ENCODE results near the gene MAP3K19. TPM values are rescaled to one million over a fixed set of nuclear protein-coding genes. Genes with fewer than 3 reads are reported as not detected.

Gene MAP3K19
- total and polyA plus RNA-seq, 2 of the 8 experiments (the other 6 are each of a cell fraction or from before 2014, with no cell fraction given), result not detected

DNA sequence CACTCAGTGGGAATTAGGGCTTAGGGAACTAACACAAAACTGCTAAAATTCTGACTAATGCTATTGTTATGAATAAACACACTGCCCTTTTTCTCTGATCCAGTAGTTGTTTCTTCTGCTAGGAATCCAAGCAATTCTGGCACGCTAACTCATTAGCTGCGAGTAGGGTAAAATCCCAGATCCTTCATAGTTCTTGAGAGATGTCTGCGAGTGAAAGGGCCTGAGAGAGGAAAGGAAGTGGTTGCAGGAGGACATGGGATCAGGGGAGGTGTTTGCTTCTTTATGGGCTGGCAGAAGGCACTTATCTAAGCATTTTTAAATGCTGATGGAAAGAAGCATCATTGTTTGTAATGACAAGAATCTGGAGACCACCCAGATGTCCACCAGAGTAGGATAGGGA is 9.4 kb downstream of the MAP3K19 start:
- ChIA-PET CTCF (ENCODE audit: partially characterized antibody) (no interaction called here), POLR2A (ENCODE audit: partially characterized antibody) (no interaction called here)
- H4K20me1 ChIP-seq (replicated peaks in 1 of 2; ENCODE audit: control insufficient read depth in 1 of 2, insufficient read depth in 2 of 2, low read length in 2 of 2), result no peaks in the 10 kb centered on the region
- no peak overlapping the region for H2BK20ac ChIP-seq (ENCODE audit: low read length)
- no peak overlapping the region for H3K56ac ChIP-seq (replicated peaks; ENCODE audit: insufficient read length, low read depth, low read length)
- H2BK15ac ChIP-seq (ENCODE audit: low read length), result no peak overlapping the region
- no peak overlapping the region for H3K18ac ChIP-seq (ENCODE audit: extremely low read depth, low read length)
- H3K79me2 ChIP-seq (ENCODE audit: control insufficient read depth in 1 of 2, insufficient read depth in 2 of 2, low read length in 2 of 2), result no peaks in the 10 kb centered on the region
- H3K4me1 ChIP-seq (replicated peaks in 1 of 4; ENCODE audit: control insufficient read depth in 3 of 4, insufficient read depth in 4 of 4, low read length in 3 of 4), result no peaks in the 10 kb centered on the region
- no peaks in the 10 kb centered on the region for H3K27me3 ChIP-seq (replicated peaks in 1 of 4; ENCODE audit: control insufficient read depth in 3 of 4, extremely low read depth in 1 of 4, insufficient read depth in 3 of 4, low read length in 3 of 4)
- no peak overlapping the region for H2BK12ac ChIP-seq (ENCODE audit: low read depth, low read length)
- no peak overlapping the region for H3K14ac ChIP-seq (ENCODE audit: insufficient read length)
- no peak for DNase-seq (ENCODE audit: low read depth in 1 of 2, low spot score in 2 of 2)
- 91% methylated on average over 3 of the region's 3 CpGs; no CpG with 5 or more reads in 1 of the 2 experiments for WGBS, 2 experiments (ENCODE audit: extremely low coverage in 1 of 2, insufficient coverage in 1 of 2, insufficient read length in 1 of 2, insufficient replicate concordance in 2 of 2, low coverage in 1 of 2, low lambda C conversion rate in 2 of 2, missing lambda C conversion rate in 1 of 2)
- H3K9ac ChIP-seq (replicated peaks in 1 of 4; ENCODE audit: extremely low read depth in 1 of 4, low read depth in 3 of 4, low read length in 3 of 4), result no peak overlapping the region
- no peaks in the 10 kb centered on the region for H3K79me1 ChIP-seq (ENCODE audit: low read depth, low read length)
- no peak overlapping the region for H4K8ac ChIP-seq (ENCODE audit: extremely low read depth, insufficient read depth, low read length)
- H3K4me2 ChIP-seq (ENCODE audit: insufficient read depth in 1 of 2, low read depth in 2 of 2, low read length in 2 of 2), result no peak overlapping the region
- no peak overlapping the region for H4K91ac ChIP-seq (replicated peaks; ENCODE audit: insufficient read length, low read length)
- no peak for TF ChIP-seq TAF7 (optimal IDR thresholded peaks at IDR 0.05; ENCODE audit: borderline replicate concordance, low read depth, low read length)
- TF ChIP-seq EZH2 (IDR thresholded peaks at IDR 0.05; ENCODE audit: low read depth, low read length, severe bottlenecking), result no peak
- no peak for TF ChIP-seq TEAD4 (IDR thresholded peaks at IDR 0.05; ENCODE audit: low read depth, low read length)
- TF ChIP-seq, protein P1, sequence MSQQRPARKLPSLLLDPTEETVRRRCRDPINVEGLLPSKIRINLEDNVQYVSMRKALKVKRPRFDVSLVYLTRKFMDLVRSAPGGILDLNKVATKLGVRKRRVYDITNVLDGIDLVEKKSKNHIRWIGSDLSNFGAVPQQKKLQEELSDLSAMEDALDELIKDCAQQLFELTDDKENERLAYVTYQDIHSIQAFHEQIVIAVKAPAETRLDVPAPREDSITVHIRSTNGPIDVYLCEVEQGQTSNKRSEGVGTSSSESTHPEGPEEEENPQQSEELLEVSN (IDR thresholded peaks at IDR 0.05), result no peak
- TF ChIP-seq SP2 (IDR thresholded peaks at IDR 0.05; ENCODE audit: low read length), result no peak
- no peak for TF ChIP-seq GTF2F1 (IDR thresholded peaks at IDR 0.05; ENCODE audit: borderline replicate concordance, low read depth, low read length)
- no peak for TF ChIP-seq EP300 (IDR thresholded peaks at IDR 0.05; ENCODE audit: borderline replicate concordance in 1 of 2, low read depth in 2 of 2, low read length in 2 of 2)
- TF ChIP-seq CREB1 (IDR thresholded peaks at IDR 0.05), result no peak
- H2BK5ac ChIP-seq (ENCODE audit: low read depth, low read length), result no peak overlapping the region
- no peak overlapping the region for H3K27ac ChIP-seq (ENCODE audit: low read depth, low read length)
- no peak overlapping the region for H4K5ac ChIP-seq (ENCODE audit: insufficient read length, low read depth, low read length)
- H3K4me3 ChIP-seq (ENCODE audit: extremely low read depth in 1 of 4, insufficient read depth in 2 of 4, low read depth in 3 of 4, low read length in 4 of 4), result no peak overlapping the region
- H3K36me3 ChIP-seq (ENCODE audit: control insufficient read depth in 2 of 4, insufficient read depth in 4 of 4, low read length in 3 of 4), result no peaks in the 10 kb centered on the region
- no peak overlapping the region for H2BK120ac ChIP-seq (replicated peaks; ENCODE audit: low read depth, low read length)
- peaks cover 2% of the 10 kb centered on the region; the same call in 1 of the 2 replicates for H3K23me2 ChIP-seq (ENCODE audit: low read depth, low read length)
- no peak overlapping the region for H3K23ac ChIP-seq (ENCODE audit: insufficient read length)
- H2AFZ ChIP-seq (ENCODE audit: low read length), result no peak overlapping the region
- no peak overlapping the region for H2AK5ac ChIP-seq (ENCODE audit: low read depth, low read length)
- no peaks in the 10 kb centered on the region for H3K9me3 ChIP-seq (ENCODE audit: insufficient read depth in 2 of 2, low read depth in 1 of 2, low read length in 1 of 2)
- FAIRE-seq, result no peak
- no peak overlapping the region for H3K4ac ChIP-seq (replicated peaks; ENCODE audit: insufficient read length, low read depth, low read length)

Measured in H1 (cell line).